NOMO-1 treated with dmso at 0.1 percent for 144 hours (cell line): ENCODE data around the gene SUCLG2.
"Not testable (repeated sequence)": the region's sequence is repeated elsewhere in the genome, so short reads cannot be mapped to it uniquely, and the experiment has no call there.

Experiments
- DNase-seq: peaks from one replicate; lab custom pipeline; 2025; ENCODE audit not compliant: unreplicated experiment; lab: John Stamatoyannopoulos, UW

The SUCLG2 gene

GRCh38 chr3:67610458-67610857 lies 44.0 kb downstream of the SUCLG2 start:
- DNase-seq, result no peak

- no peak for DNase-seq
Measured at GRCh38 chr3:67609709-67610108, 44.7 kb downstream of the SUCLG2 start.

- DNase-seq, result no peak
Measured at GRCh38 chr3:67608034-67608433, 46.4 kb downstream of the SUCLG2 start.

GRCh38 chr3:67605377-67605776 lies 49.0 kb downstream of the SUCLG2 start:
- no peak for DNase-seq

GRCh38 chr3:67602816-67603215 lies 51.6 kb downstream of the SUCLG2 start:
- DNase-seq, result no peak

- DNase-seq, result no peak
Measured at GRCh38 chr3:67601919-67602608, 52.3 kb downstream of the SUCLG2 start.

GRCh38 chr3:67601385-67601784 lies 53.0 kb downstream of the SUCLG2 start:
- no peak for DNase-seq

GRCh38 chr3:67599821-67600220 lies 54.6 kb downstream of the SUCLG2 start:
- no peak for DNase-seq

GRCh38 chr3:67598814-67599556 lies 55.4 kb downstream of the SUCLG2 start:
- DNase-seq, result no peak

GRCh38 chr3:67595424-67595823 lies 59.0 kb downstream of the SUCLG2 start:
- DNase-seq, result no peak

- no peak for DNase-seq
Measured at GRCh38 chr3:67593761-67594234, 60.6 kb downstream of the SUCLG2 start.

- DNase-seq, result no peak
Measured at GRCh38 chr3:67592057-67592456, 62.4 kb downstream of the SUCLG2 start.

- no peak for DNase-seq
Measured at GRCh38 chr3:67587811-67588210, 66.6 kb downstream of the SUCLG2 start.

GRCh38 chr3:67587301-67587700 lies 67.1 kb downstream of the SUCLG2 start:
- DNase-seq, result no peak

- not testable (repeated sequence) for DNase-seq
Measured at GRCh38 chr3:67584608-67585007, 69.8 kb downstream of the SUCLG2 start.

GRCh38 chr3:67580430-67581000 lies 73.9 kb downstream of the SUCLG2 start:
- DNase-seq, result no peak

GRCh38 chr3:67578416-67578815 lies 76.0 kb downstream of the SUCLG2 start:
- no peak for DNase-seq

- no peak for DNase-seq
Measured at GRCh38 chr3:67576441-67576840, 78.0 kb downstream of the SUCLG2 start.

GRCh38 chr3:67569324-67569723 lies 85.1 kb downstream of the SUCLG2 start:
- no peak for DNase-seq

GRCh38 chr3:67567893-67568292 lies 86.5 kb downstream of the SUCLG2 start:
- no peak for DNase-seq

GRCh38 chr3:67564973-67565372 lies 89.4 kb downstream of the SUCLG2 start:
- DNase-seq, result no peak

- no peak for DNase-seq
Measured at GRCh38 chr3:67564008-67564407, 90.4 kb downstream of the SUCLG2 start.
